Stimulated activated CD8-positive, alpha-beta memory T cell treated with anti-CD3 and anti-CD28 coated beads, Interleukin-7, amount 100 ng/mL, for 4 hours (primary cell): Measurements from ENCODE around the gene CYB561D2.
"Not testable (repeated sequence)": the region's sequence is repeated elsewhere in the genome, so short reads cannot be mapped to it uniquely, and the experiment has no call there.

Source experiments
- DNase-seq, 2 donors: peaks; one replicate each; pipeline ENCODE4 v3.0.0-alpha.2; 2020; ENCODE audit warnings: low read depth in 2 of 2

CYB561D2 gene

GRCh38 chr3:50350527-50351322 is at the start of gene CYB561D2, which contains the start of gene NPRL2:
Gene CYB561D2, plus strand, starts transcription at chr3:50350862. Its CDS starts 572 bp downstream, at chr3:50351434.
Gene NPRL2, minus strand, starts transcription at chr3:50350775. Its CDS starts 123 bp downstream, at chr3:50350652.
- peak; percentile 99 for DNase-seq

GRCh38 chr3:50302095-50303012 is 48.3 kb upstream of the CYB561D2 start:
- no peak for DNase-seq

GRCh38 chr3:50303013-50303815 is 47.4 kb upstream of the CYB561D2 start, which contains the start of gene HYAL1:
Gene HYAL1, minus strand, starts transcription at chr3:50303574. Its CDS starts 618 bp downstream, at chr3:50302956.
- DNase-seq = no peak

- DNase-seq = no peak
Measured at GRCh38 chr3:50304601-50305000, 46.1 kb upstream of the CYB561D2 start.

GRCh38 chr3:50312041-50312440 is 38.6 kb upstream of the CYB561D2 start:
- DNase-seq = not testable (repeated sequence)

- DNase-seq = no peak
Measured at GRCh38 chr3:50314342-50314741, 36.3 kb upstream of the CYB561D2 start.

- no peak for DNase-seq
Measured at GRCh38 chr3:50314816-50315215, 35.8 kb upstream of the CYB561D2 start.

- DNase-seq = peak; percentile 66 to 72
Measured at GRCh38 chr3:50316657-50317242, 33.9 kb upstream of the CYB561D2 start.

- DNase-seq = no peak
Measured at GRCh38 chr3:50317300-50317699, 33.4 kb upstream of the CYB561D2 start.

- no peak for DNase-seq
Measured at GRCh38 chr3:50318163-50318562, 32.5 kb upstream of the CYB561D2 start.

- no peak for DNase-seq
Measured at GRCh38 chr3:50318615-50319014, 32.0 kb upstream of the CYB561D2 start.

- DNase-seq = no peak
Measured at GRCh38 chr3:50319181-50319893, 31.3 kb upstream of the CYB561D2 start.

GRCh38 chr3:50319894-50320625 is 30.6 kb upstream of the CYB561D2 start:
- no peak for DNase-seq

- DNase-seq = peak in 1 of 2 donors; percentile 67
Measured at GRCh38 chr3:50320853-50321335, 29.8 kb upstream of the CYB561D2 start.

- peak; percentile 66 to 77 for DNase-seq
Measured at GRCh38 chr3:50321336-50322114, 29.1 kb upstream of the CYB561D2 start.

GRCh38 chr3:50322115-50322385 is 28.6 kb upstream of the CYB561D2 start:
- DNase-seq = no peak

GRCh38 chr3:50322386-50323091 is 28.1 kb upstream of the CYB561D2 start, which contains the start of gene HYAL2:
Gene HYAL2, minus strand, starts transcription at chr3:50322745. Its CDS starts 2,256 bp downstream, at chr3:50320489.
- DNase-seq = no peak

GRCh38 chr3:50323092-50323600 is 27.5 kb upstream of the CYB561D2 start:
- no peak for DNase-seq
